NCI-H1930 (cell line): Measurements from ENCODE around the gene DDX56.
"Not testable (repeated sequence)": the region's sequence is repeated elsewhere in the genome, so short reads cannot be mapped to it uniquely, and the experiment has no call there.

ENCODE experiments used
- DNase-seq, 2 experiments: peaks; one replicate each; lab custom pipeline; 2025; lab: John Stamatoyannopoulos, UW

The DDX56 gene

GRCh38 chr7:44597181-44597580 is 23.5 kb upstream of the DDX56 start:
- not testable (repeated sequence) for DNase-seq

- no peak for DNase-seq
Observed at GRCh38 chr7:44595934-44596635, 22.4 kb upstream of the DDX56 start.

GRCh38 chr7:44590910-44591309 is 17.2 kb upstream of the DDX56 start:
- DNase-seq = no peak

GRCh38 chr7:44587843-44588711 is 14.4 kb upstream of the DDX56 start:
- DNase-seq = no peak

GRCh38 chr7:44583146-44583865 is 9.6 kb upstream of the DDX56 start:
- no peak for DNase-seq

- DNase-seq = peak; percentile 96 to 98
Observed at GRCh38 chr7:44581879-44582603, 8.3 kb upstream of the DDX56 start, which contains the start of gene TMED4. Gene TMED4 (minus strand): TSS chr7:44582231. CDS start chr7:44582206, 25 bp downstream.

- no peak for DNase-seq
Observed at GRCh38 chr7:44580945-44581878, 7.5 kb upstream of the DDX56 start.

GRCh38 chr7:44576228-44576627 is 2.5 kb upstream of the DDX56 start:
- DNase-seq = no peak

GRCh38 chr7:44575054-44575453 is 1.3 kb upstream of the DDX56 start:
- no peak for DNase-seq

GRCh38 chr7:44574287-44574872 is 672 bp upstream of the DDX56 start:
- no peak for DNase-seq

GRCh38 chr7:44572771-44573170 is 937 bp downstream of the DDX56 start:
- no peak for DNase-seq

GRCh38 chr7:44569959-44570358 is 3.7 kb downstream of the DDX56 start:
- no peak for DNase-seq

GRCh38 chr7:44568771-44569560 is 4.7 kb downstream of the DDX56 start:
- no peak for DNase-seq

- DNase-seq = no peak
Observed at GRCh38 chr7:44567884-44568283, 5.8 kb downstream of the DDX56 start.

GRCh38 chr7:44566680-44567079 is 7.0 kb downstream of the DDX56 start:
- DNase-seq = no peak

GRCh38 chr7:44565795-44566559 is 7.7 kb downstream of the DDX56 start:
- DNase-seq = no peak

- peak in 1 of 2 experiments; percentile 24 for DNase-seq
Observed at GRCh38 chr7:44565097-44565794, 8.5 kb downstream of the DDX56 start.

GRCh38 chr7:44564606-44565005 is 9.1 kb downstream of the DDX56 start:
- DNase-seq = no peak
